WI38 (cell line): ENCODE measurements around the gene RNASE8.

Experiments
- H3K4me3 ChIP-seq: 2 replicates; pipeline ENCODE4 v1.5.1; 2011; ENCODE audit warnings: low read depth, mild to moderate bottlenecking, control low read depth, low read length
- CTCF ChIP-seq: IDR thresholded peaks from 2 replicates; pipeline ENCODE4 v1.5.1; 2012; ENCODE audit warnings: low read depth, mild to moderate bottlenecking, control low read depth, low read length

The RNASE8 gene

GRCh38 chr14:21024585-21025370 lies 32.8 kb upstream of the RNASE8 start, which contains the start of gene NDRG2:
Gene NDRG2 (minus strand): TSS chr14:21025061. CDS start chr14:21023315, 1,746 bp downstream.
- TF ChIP-seq CTCF = no peak
- no peak within 1 kb of the TSS for H3K4me3 ChIP-seq

- no peak overlapping the region for H3K4me3 ChIP-seq
- TF ChIP-seq CTCF = no peak
Observed at GRCh38 chr14:21025371-21026273, 32.0 kb upstream of the RNASE8 start.

DNA sequence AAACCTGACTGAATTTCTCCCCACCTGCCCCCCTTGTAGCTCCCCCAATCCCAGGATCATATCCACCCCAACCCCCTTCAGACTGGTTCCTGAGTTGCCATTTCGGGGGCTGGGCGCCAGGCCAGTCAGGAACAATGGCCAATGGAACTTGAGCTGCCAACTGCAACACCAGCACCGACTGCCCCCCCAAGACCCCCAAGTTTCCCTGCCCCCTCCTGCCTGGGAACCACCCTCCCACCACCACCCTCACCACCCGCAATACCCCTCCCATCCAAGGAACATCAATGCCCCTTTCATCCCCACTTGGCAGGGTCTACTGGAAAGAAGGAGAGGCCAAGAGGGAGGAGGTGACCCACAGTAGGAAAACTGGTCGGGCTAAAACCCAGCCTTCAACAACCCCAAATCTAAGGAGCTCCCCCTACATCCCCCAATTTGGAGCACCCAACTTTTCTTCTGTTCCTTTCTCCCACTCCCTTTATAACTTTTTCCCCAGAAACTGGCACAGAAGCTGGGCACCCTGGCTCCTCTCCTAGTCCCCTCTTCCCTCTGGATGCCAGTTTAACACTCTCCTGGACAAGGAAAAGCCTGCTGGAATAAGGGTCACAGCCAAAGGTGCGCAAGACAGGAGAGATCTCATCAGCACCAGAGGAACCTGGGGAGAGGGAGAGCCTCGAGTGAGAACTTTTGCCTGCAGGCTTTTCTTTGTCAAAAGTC lies 31.2 kb upstream of the RNASE8 start:
- no peak overlapping the region for H3K4me3 ChIP-seq
- no peak for TF ChIP-seq CTCF

- no peak overlapping the region for H3K4me3 ChIP-seq
Observed at GRCh38 chr14:21026988-21027315, 30.7 kb upstream of the RNASE8 start.

DNA sequence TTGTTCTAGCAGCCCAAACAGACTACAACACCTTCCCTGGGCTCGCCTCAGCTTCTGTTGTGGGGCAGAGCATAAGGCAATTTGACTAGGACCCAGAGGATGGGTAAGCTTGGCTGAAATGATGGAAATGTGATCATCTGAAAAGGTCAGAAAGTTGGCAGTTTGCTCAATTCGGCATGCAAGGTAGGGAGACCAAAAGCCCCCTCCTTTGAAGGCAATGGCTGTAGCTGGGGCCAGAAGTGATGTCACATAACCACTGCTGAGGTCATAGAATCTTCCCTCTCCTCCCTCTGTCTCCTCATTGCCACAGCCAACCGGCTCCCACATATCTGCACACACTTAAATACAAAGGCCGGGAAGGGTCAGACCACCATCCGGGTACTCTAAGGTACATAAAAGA lies 27.7 kb upstream of the RNASE8 start, which contains the start of gene TPPP2:
Gene TPPP2 (plus strand): TSS at position 301 of the 400 bp plus-strand sequence. CDS start 365 bp downstream, outside the sequence.
- TF ChIP-seq CTCF = no peak
- H3K4me3 ChIP-seq = no peak within 1 kb of the TSS

More at GRCh38 chr14:21026988-21027315, 30.7 kb upstream of the RNASE8 start:
- no peak for TF ChIP-seq CTCF

- H3K4me3 ChIP-seq = no peak overlapping the region
- TF ChIP-seq CTCF = no peak
Observed at GRCh38 chr14:21030531-21030930, 27.1 kb upstream of the RNASE8 start.
